ENCODE results near the gene ABCB11.

Gene ABCB11

GRCh38 chr2:168944065-168944464 is 87.1 kb downstream of the ABCB11 start:
- H3K4me1 ChIP-seq (ENCODE audit: control insufficient read depth in 1 of 2, insufficient read depth in 2 of 2, low read length in 2 of 2): no peaks in the 10 kb centered on the region
- H3K14ac ChIP-seq (ENCODE audit: low read length): no peak overlapping the region
- H3K4ac ChIP-seq (ENCODE audit: low read depth, low read length): no peak overlapping the region
- no peak overlapping the region for H3K4me3 ChIP-seq (ENCODE audit: low read depth, low read length)
- no peak overlapping the region for H3K18ac ChIP-seq (ENCODE audit: low read length)
- no CpG with 5 or more reads among the region's 3 CpGs for WGBS (ENCODE audit: extremely low coverage, insufficient coverage, insufficient read length)
- no peaks in the 10 kb centered on the region for H3K36me3 ChIP-seq (ENCODE audit: control insufficient read depth in 1 of 2, insufficient read depth in 2 of 2, low read length in 2 of 2)
- no peaks in the 10 kb centered on the region for H3K79me2 ChIP-seq (ENCODE audit: control insufficient read depth, insufficient read depth, low read length, poor library complexity)
- no peaks in the 10 kb centered on the region for H3K79me1 ChIP-seq (ENCODE audit: low read length)
- H3K9ac ChIP-seq (ENCODE audit: low read length): no peak overlapping the region
- no peak overlapping the region for H4K12ac ChIP-seq (ENCODE audit: low read depth, low read length)
- peak overlapping the region; percentile 34 for H2BK12ac ChIP-seq (ENCODE audit: low read length)
- H3K27me3 ChIP-seq (ENCODE audit: insufficient read depth, low read length): no peaks in the 10 kb centered on the region
- H2BK120ac ChIP-seq (ENCODE audit: insufficient read depth, low read length, poor library complexity): no peak overlapping the region
- no peak overlapping the region for H2AFZ ChIP-seq (ENCODE audit: insufficient read depth, low read length, poor library complexity)
- no peak overlapping the region for H3K23ac ChIP-seq (ENCODE audit: low read length)
- no peak for DNase-seq
- H4K8ac ChIP-seq (ENCODE audit: low read depth, low read length): no peak overlapping the region
- no peaks in the 10 kb centered on the region for H3K9me3 ChIP-seq (ENCODE audit: insufficient read depth, low read depth, low read length)
- H2AK5ac ChIP-seq (ENCODE audit: low read length): no peak overlapping the region
- H2BK5ac ChIP-seq (ENCODE audit: low read depth, low read length, poor library complexity): no peak overlapping the region
- no peak overlapping the region for H3K27ac ChIP-seq (ENCODE audit: low read depth, low read length)
- H3K4me2 ChIP-seq (ENCODE audit: low read length): no peak overlapping the region
- no peak overlapping the region for H4K91ac ChIP-seq (ENCODE audit: low read depth, low read length)

GRCh38 chr2:168941297-168941696 is 89.8 kb downstream of the ABCB11 start:
- H4K91ac ChIP-seq (ENCODE audit: low read depth, low read length): no peak overlapping the region
- no peaks in the 10 kb centered on the region for H3K27me3 ChIP-seq (ENCODE audit: insufficient read depth, low read length)
- H2AK5ac ChIP-seq (ENCODE audit: low read length): no peak overlapping the region
- H3K9me3 ChIP-seq (ENCODE audit: insufficient read depth, low read depth, low read length): no peaks in the 10 kb centered on the region
- no peak overlapping the region for H4K8ac ChIP-seq (ENCODE audit: low read depth, low read length)
- H3K4me1 ChIP-seq (ENCODE audit: control insufficient read depth in 1 of 2, insufficient read depth in 2 of 2, low read length in 2 of 2): no peaks in the 10 kb centered on the region
- H3K14ac ChIP-seq (ENCODE audit: low read length): no peak overlapping the region
- H3K18ac ChIP-seq (ENCODE audit: low read length): no peak overlapping the region
- no peak overlapping the region for H2BK12ac ChIP-seq (ENCODE audit: low read length)
- no peak for DNase-seq
- H3K4ac ChIP-seq (ENCODE audit: low read depth, low read length): no peak overlapping the region
- no peak overlapping the region for H2AFZ ChIP-seq (ENCODE audit: insufficient read depth, low read length, poor library complexity)
- H3K36me3 ChIP-seq (ENCODE audit: control insufficient read depth in 1 of 2, insufficient read depth in 2 of 2, low read length in 2 of 2): no peaks in the 10 kb centered on the region
- H3K79me1 ChIP-seq (ENCODE audit: low read length): no peaks in the 10 kb centered on the region
- H2BK5ac ChIP-seq (ENCODE audit: low read depth, low read length, poor library complexity): no peak overlapping the region
- H2BK120ac ChIP-seq (ENCODE audit: insufficient read depth, low read length, poor library complexity): no peak overlapping the region
- H3K27ac ChIP-seq (ENCODE audit: low read depth, low read length): no peak overlapping the region
- H3K23ac ChIP-seq (ENCODE audit: low read length): no peak overlapping the region
- H3K9ac ChIP-seq (ENCODE audit: low read length): no peak overlapping the region
- no peak overlapping the region for H3K4me2 ChIP-seq (ENCODE audit: low read length)
- no peaks in the 10 kb centered on the region for H3K79me2 ChIP-seq (ENCODE audit: control insufficient read depth, insufficient read depth, low read length, poor library complexity)
- H3K4me3 ChIP-seq (ENCODE audit: low read depth, low read length): no peak overlapping the region
- no peak overlapping the region for H4K12ac ChIP-seq (ENCODE audit: low read depth, low read length)

- Histone ChIP-seq H3K9me3 (ENCODE audit: insufficient read depth, low read depth, low read length) (peaks cover 1% of the 10 kb centered on the region), H4K12ac (ENCODE audit: low read depth, low read length) (no peak overlapping the region), H2BK5ac (ENCODE audit: low read depth, low read length, poor library complexity) (no peak overlapping the region), H4K8ac (ENCODE audit: low read depth, low read length) (no peak overlapping the region), H3K18ac (ENCODE audit: low read length) (no peak overlapping the region), H3K4me3 (ENCODE audit: low read depth, low read length) (no peak overlapping the region), H3K36me3 (ENCODE audit: control insufficient read depth in 1 of 2, insufficient read depth in 2 of 2, low read length in 2 of 2) (no peaks in the 10 kb centered on the region), H3K79me2 (ENCODE audit: control insufficient read depth, insufficient read depth, low read length, poor library complexity) (no peaks in the 10 kb centered on the region), H4K91ac (ENCODE audit: low read depth, low read length) (no peak overlapping the region), H3K23ac (ENCODE audit: low read length) (no peak overlapping the region), H3K79me1 (ENCODE audit: low read length) (no peaks in the 10 kb centered on the region), H2BK120ac (ENCODE audit: insufficient read depth, low read length, poor library complexity) (no peak overlapping the region), H3K27me3 (ENCODE audit: insufficient read depth, low read length) (no peaks in the 10 kb centered on the region), H3K9ac (ENCODE audit: low read length) (no peak overlapping the region), H2AK5ac (ENCODE audit: low read length) (no peak overlapping the region), H3K4ac (ENCODE audit: low read depth, low read length) (no peak overlapping the region), H2BK12ac (ENCODE audit: low read length) (no peak overlapping the region), H3K4me2 (ENCODE audit: low read length) (no peak overlapping the region), H3K27ac (ENCODE audit: low read depth, low read length) (no peak overlapping the region), H3K14ac (ENCODE audit: low read length) (no peak overlapping the region), H2AFZ (ENCODE audit: insufficient read depth, low read length, poor library complexity) (no peak overlapping the region), H3K4me1 (ENCODE audit: control insufficient read depth in 1 of 2, insufficient read depth in 2 of 2, low read length in 2 of 2) (no peaks in the 10 kb centered on the region)
- no CpG with 5 or more reads among the region's 4 CpGs for WGBS (ENCODE audit: extremely low coverage, insufficient coverage, insufficient read length)
- DNase-seq: no peak
Observed at GRCh38 chr2:168939918-168940317, 91.2 kb downstream of the ABCB11 start.

DNA sequence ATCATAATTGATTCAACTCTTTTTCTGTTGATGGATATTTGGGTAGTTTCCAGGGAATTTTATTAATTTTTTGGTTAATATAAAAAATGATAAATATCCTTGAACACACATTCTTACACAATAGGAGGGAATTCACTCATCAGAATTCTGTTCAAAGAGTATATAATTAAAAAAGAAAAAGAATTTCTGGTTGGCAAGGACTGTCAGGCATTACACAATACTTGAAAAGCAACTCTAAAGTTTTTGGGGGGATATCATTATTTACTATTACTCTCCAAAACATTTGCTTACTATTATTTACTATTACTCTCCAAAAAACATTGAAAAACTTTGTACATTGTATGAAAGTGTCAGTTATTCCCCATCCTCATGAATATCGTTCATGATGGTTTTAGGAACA is 92.1 kb downstream of the ABCB11 start:
- no peak overlapping the region for H3K4me3 ChIP-seq (ENCODE audit: low read depth, low read length)

More for the DNA sequence above, 92.1 kb downstream of the ABCB11 start:
- Histone ChIP-seq H2BK120ac (ENCODE audit: insufficient read depth, low read length, poor library complexity) (no peak overlapping the region), H3K27ac (ENCODE audit: low read depth, low read length) (no peak overlapping the region), H3K18ac (ENCODE audit: low read length) (no peak overlapping the region), H3K9me3 (ENCODE audit: insufficient read depth, low read depth, low read length) (peaks cover 1% of the 10 kb centered on the region), H2BK5ac (ENCODE audit: low read depth, low read length, poor library complexity) (no peak overlapping the region), H3K9ac (ENCODE audit: low read length) (no peak overlapping the region), H3K36me3 (ENCODE audit: control insufficient read depth in 1 of 2, insufficient read depth in 2 of 2, low read length in 2 of 2) (no peaks in the 10 kb centered on the region), H2AK5ac (ENCODE audit: low read length) (no peak overlapping the region), H3K79me1 (ENCODE audit: low read length) (no peaks in the 10 kb centered on the region), H4K12ac (ENCODE audit: low read depth, low read length) (no peak overlapping the region), H3K4ac (ENCODE audit: low read depth, low read length) (no peak overlapping the region), H4K8ac (ENCODE audit: low read depth, low read length) (no peak overlapping the region), H3K23ac (ENCODE audit: low read length) (no peak overlapping the region), H4K91ac (ENCODE audit: low read depth, low read length) (no peak overlapping the region), H3K79me2 (ENCODE audit: control insufficient read depth, insufficient read depth, low read length, poor library complexity) (no peaks in the 10 kb centered on the region), H2AFZ (ENCODE audit: insufficient read depth, low read length, poor library complexity) (no peak overlapping the region), H3K14ac (ENCODE audit: low read length) (no peak overlapping the region), H3K27me3 (ENCODE audit: insufficient read depth, low read length) (no peaks in the 10 kb centered on the region), H2BK12ac (ENCODE audit: low read length) (no peak overlapping the region), H3K4me1 (ENCODE audit: control insufficient read depth in 1 of 2, insufficient read depth in 2 of 2, low read length in 2 of 2) (no peaks in the 10 kb centered on the region), H3K4me2 (ENCODE audit: low read length) (no peak overlapping the region)
- no CpG with 5 or more reads among the region's 1 CpG for WGBS (ENCODE audit: extremely low coverage, insufficient coverage, insufficient read length)
- no peak for DNase-seq
